Heart left ventricle (tissue), 16 donors: ENCODE results near the gene PTPRE. TPM values are rescaled to one million over a fixed set of nuclear protein-coding genes. Genes with fewer than 3 reads are reported as not detected.

Experiments
- ATAC-seq, 4 donors: fragments of 200-7000 bp; cut with Tn5 transposase; one replicate each; pipeline ENCODE4 v1.9.1; 2020 to 2022; ENCODE audit warnings: moderate library complexity in 4 of 4, mild to moderate bottlenecking in 3 of 4, moderate number of reproducible peaks in 1 of 4
- DNase-seq, 5 donors: peaks; one replicate each; pipeline ENCODE4 v3.0.0-alpha.2; 2020
- H3K27ac ChIP-seq, 12 donors: fragments of 200-600 bp; sonication (generic) in 4 of 12; one replicate each; pipeline versions ENCODE4 v1.5.0 to v1.8.0; 2016 to 2022; ENCODE audit warnings: mild to moderate bottlenecking in 2 of 12
- H3K27me3 ChIP-seq, 9 donors: fragments of 200-600 bp; sonication (generic) in 2 of 9; one replicate each; pipeline versions ENCODE4 v1.5.1 to v1.8.0; 2016 to 2022; ENCODE audit warnings: mild to moderate bottlenecking in 3 of 9
- H3K36me3 ChIP-seq, 9 donors: fragments of 200-600 bp; sonication (generic) in 2 of 9; one replicate each; pipeline versions ENCODE4 v1.5.0 to v1.8.0; 2018 to 2022; ENCODE audit warnings: mild to moderate bottlenecking in 2 of 9
- H3K4me1 ChIP-seq, 12 donors: fragments of 200-600 bp; sonication (generic) in 4 of 12; one replicate each; pipeline versions ENCODE4 v1.5.0 to v1.8.0; 2016 to 2022; ENCODE audit warnings: mild to moderate bottlenecking in 3 of 12
- H3K4me3 ChIP-seq, 12 donors: fragments of 200-600 bp; sonication (generic) in 4 of 12; one replicate each; pipeline versions ENCODE4 v1.5.0 to v1.8.0; 2017 to 2022; ENCODE audit warnings: mild to moderate bottlenecking in 9 of 12, moderate library complexity in 4 of 12
- H3K9me3 ChIP-seq, 12 donors: fragments of 200-600 bp; sonication (generic) in 4 of 12; one replicate each; pipeline versions ENCODE4 v1.5.0 to v1.8.0; 2016 to 2022; ENCODE audit warnings: mild to moderate bottlenecking in 1 of 12
- CTCF ChIP-seq, 12 donors: fragments of 200-600 bp; sonication (generic) in 4 of 12; IDR thresholded peaks; one replicate each; pipeline versions ENCODE4 v1.5.0 to v1.8.0; 2018 to 2022; ENCODE audit warnings: antibody characterized with exemption in 12 of 12, mild to moderate bottlenecking in 5 of 12
- POLR2A ChIP-seq, 2 donors: fragments of 450-650 bp; IDR thresholded peaks; one replicate each; pipeline ENCODE4 v1.6.1; 2017; ENCODE audit warnings: antibody characterized with exemption in 2 of 2, mild to moderate bottlenecking in 2 of 2, moderate library complexity in 2 of 2
- WGBS, 4 donors: extraction: QIAGEN DNeasy Blood & Tissue Kit in 2 of 4; methylation state at CpG; one replicate each; pipeline versions ENCODE4 v1.1.5 to v1.1.7; 2013 to 2018; 5-methylcytosine and 5-hydroxymethylcytosine counted together
- intact Hi-C, 10 donors: fragments of 100-400 bp; cut with DNase I; formaldehyde crosslinking; loops; one replicate each; pipeline versions ENCODE4 v1.11.1 to v1.14.2; 2022
- polyA plus RNA-seq, 2 donors: library from polyadenylated mRNA; stranded (reverse); fragments of 200-250 nt; gene quantifications; one replicate each; pipeline ENCODE4 v1.2.3, GENCODE V29; 2013
- total RNA-seq, 9 donors: library from RNA; depleted of rRNA in 2 of 9; stranded (reverse); fragments of >200 nt in 2 of 9; fragmentation: NEBNext Ultra II Directional in 3 of 9; extraction: Animal tissue kit (Norgen Biotek cat#: 25700) in 3 of 9; gene quantifications; one replicate each; pipeline versions ENCODE4 v1.1.0 to v1.2.4, GENCODE V29; 2016 to 2023
- donor health status: ischemic (EF 13 %, LVEDD 7.1; RV severe dilation, severe dysfunction).
- donor health status: healthy with polysubstance abuse.
- donor health status: DM: no; HTN: yes; CAD: no.
- donor health status: DM: no; HTN: no; CAD: no.
- donor health status: ischemic (EF 25% LVEDD 6.9; RV normal size, moderate dysfunction).
- donor health status: ischemic (EF 25% LVEDD 5.7; RV mildly dilated, moderate dysfunction).
- donor health status: healthy.
- donor health status: DM: yes; HTN: yes; CAD: no.
- donor health status: ischemic (EF 35%, LVEDD 5.7; RV mildly dilated, moderate dysfunction).
- donor health status: nonischemic (EF 11% LVEDD 7.7; RV severe dilation, severe dysfunction).
- donor health status: DM: yes; HTN: yes; CAD: no.
- donor health status: PGD.
- donor health status: ischemic (EF 29% LVEDD 5.4; RV normal size, mild dysfunction).
- donor health status: nonischemic (EF 23%, LVEDD 6.1; RV moderate dilation, normal function).

PTPRE gene
- total and polyA plus RNA-seq, 11 donors, result 6.9 to 55.0 (median 24.1) TPM

GRCh38 chr10:127998501-127999144 is 91.7 kb downstream of the PTPRE start:
- 81 to 88% (median 85%) methylated on average over 17 of the region's 17 CpGs for WGBS, 4 donors
- H3K36me3 ChIP-seq, result no peaks in the 10 kb centered on the region
- intact Hi-C loops, result no loop called here
- DNase-seq (no peak), ATAC-seq (no peak)
- H3K4me3 ChIP-seq, result no peak overlapping the region
- H3K27me3 ChIP-seq, result no peaks in the 10 kb centered on the region
- no peak for TF ChIP-seq POLR2A (IDR thresholded peaks at IDR 0.05)
- TF ChIP-seq CTCF (IDR thresholded peaks at IDR 0.05), result no peak
- peak overlapping the region in 1 of 12 donors; percentile 72 for H3K27ac ChIP-seq
- no peaks in the 10 kb centered on the region for H3K9me3 ChIP-seq
- peaks cover 0 to 61% (median 40%) of the 10 kb centered on the region in 12 donors for H3K4me1 ChIP-seq

DNA sequence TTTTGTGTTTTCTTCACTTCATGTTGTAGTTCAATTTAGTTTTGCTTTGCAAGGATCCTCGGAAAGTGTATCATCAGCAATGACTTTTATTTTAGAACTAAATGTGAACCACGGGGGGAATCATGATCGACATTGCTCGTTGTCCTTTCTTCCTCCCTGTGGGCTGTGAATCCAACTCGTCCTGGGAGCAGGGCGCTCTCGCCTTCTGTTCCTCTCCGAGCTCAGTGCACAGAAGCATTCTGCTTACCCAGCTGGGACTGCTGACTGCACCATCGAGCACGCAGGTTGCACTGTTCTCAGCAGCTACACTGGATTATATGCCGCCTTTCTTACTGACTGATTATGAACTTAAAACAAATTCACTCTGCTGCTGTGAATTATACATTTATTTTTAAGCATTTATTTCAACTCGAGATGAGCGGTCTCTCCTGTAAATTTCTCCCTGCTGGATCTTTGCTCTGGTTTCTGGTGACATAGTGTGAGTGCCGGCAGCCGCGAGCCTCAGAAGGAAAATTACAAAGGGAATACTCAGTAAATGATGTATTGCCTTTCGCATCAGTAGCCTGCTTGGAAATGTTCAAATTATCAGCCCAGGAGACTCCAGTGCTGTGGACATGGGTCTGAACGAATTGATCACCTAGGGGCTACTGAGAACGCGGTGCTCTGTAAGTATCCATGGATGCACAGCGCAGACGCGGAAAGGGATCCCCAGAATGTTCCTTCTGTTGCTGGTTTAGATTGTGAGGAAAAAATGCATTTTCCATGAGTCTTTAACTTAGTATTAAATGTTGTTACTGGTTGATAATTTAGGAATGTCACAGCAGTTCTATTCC is 92.6 kb downstream of the PTPRE start:
- DNase-seq, result no peak
- intact Hi-C loops, result no loop called here

GRCh38 chr10:128000471-128001362 is 93.8 kb downstream of the PTPRE start:
- DNase-seq, result peak in 3 of 5 donors; percentile 57 to 83 (median 80)
- peaks cover 0 to 62% (median 38%) of the 10 kb centered on the region in 12 donors for H3K4me1 ChIP-seq
- TF ChIP-seq POLR2A (IDR thresholded peaks at IDR 0.05) (no peak), CTCF (IDR thresholded peaks at IDR 0.05) (no peak)
- no peaks in the 10 kb centered on the region for H3K36me3 ChIP-seq
- 58 to 74% (median 59%) methylated on average over 5 of the region's 5 CpGs for WGBS, 4 donors
- peak; percentile 69 to 85 (median 79) for ATAC-seq
- no peaks in the 10 kb centered on the region for H3K27me3 ChIP-seq
- H3K27ac ChIP-seq, result peak overlapping the region in 8 of 12 donors; percentile 32 to 79 (median 61)
- no peak overlapping the region for H3K4me3 ChIP-seq
- intact Hi-C loops, result no loop called here
- H3K9me3 ChIP-seq, result no peaks in the 10 kb centered on the region

More for the DNA sequence above, 92.6 kb downstream of the PTPRE start:
- no peaks in the 10 kb centered on the region for H3K36me3 ChIP-seq
- 87 to 89% (median 88%) methylated on average over 23 of the region's 23 CpGs for WGBS, 4 donors
- TF ChIP-seq CTCF (IDR thresholded peaks at IDR 0.05) (no peak), POLR2A (IDR thresholded peaks at IDR 0.05) (no peak)
- no peak for ATAC-seq
- H3K27me3 ChIP-seq, result no peaks in the 10 kb centered on the region
- H3K4me1 ChIP-seq, result peaks cover 0 to 60% (median 40%) of the 10 kb centered on the region in 12 donors
- no peaks in the 10 kb centered on the region for H3K9me3 ChIP-seq
- H3K4me3 ChIP-seq, result no peak overlapping the region
- no peak overlapping the region for H3K27ac ChIP-seq
